ENCODE data around the gene SYT3.

DNA sequence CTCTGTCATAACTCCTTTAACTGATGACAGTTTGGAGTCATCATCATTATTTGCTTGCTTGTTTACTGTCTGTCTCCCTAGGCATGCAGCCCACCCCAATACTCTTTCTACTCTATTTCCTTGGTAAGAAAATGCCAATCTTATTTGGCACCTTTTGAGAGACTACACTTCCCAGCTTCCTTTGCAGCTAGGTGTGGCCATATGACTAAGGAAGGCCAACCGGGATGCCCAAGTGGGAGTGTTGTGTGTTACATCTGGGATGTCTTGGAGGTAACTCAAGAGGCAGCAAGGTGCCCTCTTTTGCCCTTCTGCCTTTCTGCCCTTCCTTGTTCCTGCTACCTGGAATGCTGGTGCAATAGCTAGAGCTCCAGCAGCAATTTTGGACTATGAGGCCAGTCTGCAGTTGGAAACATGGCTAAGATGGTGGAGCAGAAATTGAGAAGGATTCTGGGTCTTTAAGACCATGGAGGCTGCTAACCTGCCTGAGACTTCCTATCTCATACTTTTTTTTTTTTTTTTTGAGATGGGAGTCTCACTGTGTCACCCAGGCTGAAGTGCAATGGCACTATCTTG is 37.0 kb upstream of the SYT3 start:
- TF ChIP-seq, protein P1, sequence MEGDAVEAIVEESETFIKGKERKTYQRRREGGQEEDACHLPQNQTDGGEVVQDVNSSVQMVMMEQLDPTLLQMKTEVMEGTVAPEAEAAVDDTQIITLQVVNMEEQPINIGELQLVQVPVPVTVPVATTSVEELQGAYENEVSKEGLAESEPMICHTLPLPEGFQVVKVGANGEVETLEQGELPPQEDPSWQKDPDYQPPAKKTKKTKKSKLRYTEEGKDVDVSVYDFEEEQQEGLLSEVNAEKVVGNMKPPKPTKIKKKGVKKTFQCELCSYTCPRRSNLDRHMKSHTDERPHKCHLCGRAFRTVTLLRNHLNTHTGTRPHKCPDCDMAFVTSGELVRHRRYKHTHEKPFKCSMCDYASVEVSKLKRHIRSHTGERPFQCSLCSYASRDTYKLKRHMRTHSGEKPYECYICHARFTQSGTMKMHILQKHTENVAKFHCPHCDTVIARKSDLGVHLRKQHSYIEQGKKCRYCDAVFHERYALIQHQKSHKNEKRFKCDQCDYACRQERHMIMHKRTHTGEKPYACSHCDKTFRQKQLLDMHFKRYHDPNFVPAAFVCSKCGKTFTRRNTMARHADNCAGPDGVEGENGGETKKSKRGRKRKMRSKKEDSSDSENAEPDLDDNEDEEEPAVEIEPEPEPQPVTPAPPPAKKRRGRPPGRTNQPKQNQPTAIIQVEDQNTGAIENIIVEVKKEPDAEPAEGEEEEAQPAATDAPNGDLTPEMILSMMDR (IDR thresholded peaks at IDR 0.05): no peak
- no peak for TF ChIP-seq POLR2A (IDR thresholded peaks at IDR 0.05)
